AG20443 (cell line): ENCODE measurements around the gene FAT1.
"Not testable (repeated sequence)": the region's sequence is repeated elsewhere in the genome, so short reads cannot be mapped to it uniquely, and the experiment has no call there.

Experiments
- DNase-seq: peaks from one replicate; pipeline ENCODE4 v3.0.0; 2012; ENCODE audit warnings: low spot score, mixed read lengths

FAT1 gene

DNA sequence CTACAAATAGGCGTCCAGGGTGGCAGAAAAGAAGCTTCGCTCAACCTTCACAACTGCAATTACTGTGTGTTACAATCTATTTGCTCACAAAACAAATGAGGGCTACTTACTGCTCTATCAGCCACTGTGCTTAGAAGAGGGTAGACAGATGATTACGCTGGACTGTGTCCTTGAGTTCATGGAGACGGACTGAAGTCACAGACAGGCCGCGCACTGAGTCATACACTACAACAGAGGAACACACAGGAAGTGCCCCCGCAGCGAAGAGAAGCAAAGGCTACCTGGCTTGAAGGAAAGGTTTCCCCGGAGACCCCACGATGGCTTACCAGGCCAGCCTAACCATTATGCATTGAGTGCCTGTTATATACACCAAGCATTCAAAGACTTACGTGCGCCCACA is 25.6 kb downstream of the FAT1 start:
- DNase-seq = no peak

DNA sequence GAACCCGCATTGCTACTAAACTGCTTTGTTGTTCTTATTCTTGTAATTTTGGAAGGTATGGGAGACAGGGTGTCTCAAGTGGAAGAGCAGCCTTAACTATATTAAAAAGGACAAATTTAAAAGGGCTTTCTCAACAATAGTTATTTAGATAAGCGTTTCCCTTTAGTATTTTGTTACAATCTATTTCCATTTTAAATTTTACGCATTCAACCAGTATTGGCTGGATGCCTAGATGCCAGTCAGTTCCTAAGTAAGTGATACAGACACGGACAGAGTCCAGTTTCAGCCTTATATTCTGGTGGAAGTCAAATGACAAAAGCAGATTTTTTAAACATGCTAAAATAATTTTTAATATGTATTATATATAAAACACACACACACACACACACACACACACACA is 28.3 kb downstream of the FAT1 start:
- no peak for DNase-seq

DNA sequence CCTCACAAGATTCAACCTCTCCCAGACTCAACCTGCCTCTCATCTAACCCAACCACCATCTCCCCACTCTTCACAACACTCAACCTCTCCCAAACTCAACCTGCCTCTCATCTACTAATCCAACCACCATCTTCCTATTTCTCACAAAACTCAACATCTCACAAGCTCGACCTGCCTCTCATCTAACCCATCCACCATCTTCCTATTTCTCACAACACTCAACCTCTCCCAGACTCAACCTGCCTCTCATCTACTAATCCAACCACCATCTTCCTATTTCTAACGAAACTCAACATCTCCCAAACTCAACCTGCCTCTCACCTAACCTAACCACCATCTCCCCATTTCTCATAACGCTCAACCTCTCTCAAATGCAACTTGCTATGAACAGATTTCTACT is 29.8 kb downstream of the FAT1 start:
- no peak for DNase-seq

DNA sequence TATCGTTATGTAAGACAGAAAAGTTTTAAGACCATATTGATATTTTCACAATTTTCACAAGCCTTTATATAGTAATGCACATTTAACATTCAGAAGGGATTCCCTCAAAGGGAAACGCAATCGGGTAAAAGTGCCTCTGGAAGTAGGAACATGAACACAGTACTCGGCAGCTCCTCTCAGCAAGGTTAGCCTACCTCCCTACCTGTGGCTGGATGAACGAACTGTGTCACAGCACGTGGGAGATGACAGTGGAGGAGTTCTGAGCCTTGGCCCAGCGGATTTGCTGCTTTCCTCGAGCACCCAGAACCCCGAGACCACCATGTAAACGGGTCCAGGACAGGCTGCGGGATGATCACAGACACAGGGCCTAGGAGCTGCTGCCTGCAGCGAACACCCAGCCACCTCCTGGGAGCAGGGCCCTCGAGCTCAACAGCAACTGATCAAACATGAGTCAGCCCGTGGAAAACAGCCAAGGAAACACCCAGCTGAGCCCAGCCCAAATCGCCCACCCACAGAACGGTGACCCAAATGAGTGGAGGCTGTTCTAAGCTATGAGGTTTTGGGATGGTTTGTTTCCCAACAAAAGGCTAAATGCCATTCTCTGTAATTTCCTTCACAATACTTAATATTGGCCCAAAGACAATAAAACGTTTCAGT is 30.4 kb downstream of the FAT1 start:
- DNase-seq = peak; percentile 90

DNA sequence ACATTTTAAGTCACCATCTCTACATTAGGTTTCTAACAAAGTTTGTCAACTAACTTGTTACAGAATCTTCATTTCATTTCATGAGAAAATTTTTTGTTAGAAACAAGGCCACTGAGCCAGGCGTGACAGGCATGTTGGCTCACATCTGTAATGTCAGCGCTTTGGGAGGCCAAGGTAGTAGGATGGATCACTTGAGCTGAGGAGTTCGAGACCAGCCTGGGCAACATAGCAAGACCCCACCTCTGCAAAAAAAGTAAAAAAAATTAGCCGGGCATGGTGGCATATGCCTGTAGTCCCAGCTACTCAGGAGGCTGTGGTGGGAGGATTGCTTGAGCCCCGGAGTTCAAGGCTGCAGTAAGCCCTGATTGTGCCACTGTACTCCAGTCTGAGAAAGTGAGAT is 32.3 kb downstream of the FAT1 start:
- DNase-seq = no peak

DNA sequence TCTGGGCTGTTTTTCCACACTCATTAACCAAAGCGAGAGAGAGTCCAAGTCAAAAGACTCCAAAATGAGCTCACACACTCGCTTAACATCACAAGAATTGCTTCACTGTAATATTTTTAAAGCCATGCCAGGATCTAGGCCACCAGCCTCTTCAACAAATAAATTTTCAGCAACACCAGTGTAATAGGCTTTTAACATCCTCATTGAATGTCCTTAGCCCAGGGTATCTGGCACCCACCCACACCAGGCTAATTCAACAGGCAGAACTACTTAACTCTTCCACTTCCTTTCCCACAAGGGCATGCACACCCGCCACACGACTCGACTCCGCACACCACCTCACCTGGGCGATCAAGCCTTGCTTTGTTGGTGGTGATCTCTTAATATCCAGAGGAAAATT is 34.2 kb downstream of the FAT1 start:
- DNase-seq = no peak

DNA sequence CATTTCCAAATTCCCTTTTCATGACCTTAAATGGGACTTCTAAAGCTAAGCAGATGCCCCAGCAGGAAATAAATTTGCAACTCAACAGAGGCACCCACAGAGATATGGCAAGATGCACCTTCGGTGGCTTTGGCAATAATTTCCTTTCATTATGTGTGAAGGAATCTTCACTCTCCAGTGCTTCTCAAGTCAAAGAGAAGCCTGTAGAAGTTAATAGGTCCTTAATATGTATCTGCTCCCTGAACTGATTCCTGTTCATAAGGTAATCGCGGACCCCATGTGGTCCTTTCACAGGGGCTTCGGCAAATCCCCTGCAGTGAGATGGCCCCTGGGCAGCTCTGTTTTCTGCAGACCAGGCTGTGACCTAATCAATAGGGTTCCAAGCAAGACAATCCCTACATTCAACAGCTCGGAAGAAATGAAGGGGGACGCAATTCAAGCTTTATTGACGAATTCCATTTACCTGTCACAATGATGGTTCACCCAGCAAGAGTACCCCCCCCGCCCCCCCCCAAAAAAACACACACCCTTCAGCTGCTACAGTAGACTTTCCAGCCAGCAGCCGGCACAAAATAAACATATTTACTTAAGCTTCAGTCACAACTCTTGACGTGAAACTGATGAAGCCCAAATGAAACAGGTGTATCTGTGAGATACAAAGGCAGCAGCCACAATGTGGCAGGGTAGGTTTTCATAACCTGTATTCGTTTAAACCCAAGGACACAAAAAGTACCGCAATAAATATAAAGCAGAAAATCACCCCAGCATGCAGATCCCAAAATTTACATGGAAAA is 35.3 kb downstream of the FAT1 start:
- no peak for DNase-seq

DNA sequence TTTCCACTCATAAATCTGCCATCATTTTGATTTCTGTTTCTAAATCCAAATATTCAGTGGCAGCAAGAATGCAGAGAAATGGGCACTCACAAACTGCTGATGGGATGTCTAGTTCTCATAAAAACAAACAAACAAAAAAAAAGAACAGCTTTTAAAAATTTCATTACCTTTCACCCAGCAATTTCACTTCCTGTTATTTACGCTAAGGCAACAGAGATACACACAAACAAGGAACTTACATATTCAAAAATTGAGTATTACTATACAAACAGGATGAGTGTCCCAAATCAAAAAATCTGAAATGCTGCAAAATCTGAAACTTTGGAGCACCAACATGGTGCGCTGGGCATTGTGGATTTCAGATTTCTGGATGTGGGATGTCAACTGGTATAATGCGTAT is 36.4 kb downstream of the FAT1 start:
- DNase-seq = no peak

DNA sequence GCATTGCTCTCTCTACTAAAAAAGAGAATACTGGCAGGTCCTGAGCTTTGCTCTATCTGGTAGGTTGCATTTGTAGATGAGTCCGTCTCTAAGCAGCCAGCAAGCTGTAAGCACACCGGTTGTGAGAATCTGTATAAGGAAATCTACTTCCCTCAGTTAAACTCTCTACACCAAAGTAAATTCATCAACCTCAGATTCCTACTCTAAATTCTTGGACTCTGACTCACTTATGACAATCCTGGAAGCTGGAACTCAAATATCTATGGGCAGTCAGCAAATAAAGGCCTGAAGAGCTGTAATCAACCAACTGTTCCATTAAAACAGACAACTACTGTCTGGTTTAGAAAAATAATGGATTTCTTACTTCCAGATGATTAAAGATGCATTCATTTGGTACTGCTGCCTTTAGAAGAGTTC is 37.9 kb downstream of the FAT1 start:
- DNase-seq = peak; percentile 63

DNA sequence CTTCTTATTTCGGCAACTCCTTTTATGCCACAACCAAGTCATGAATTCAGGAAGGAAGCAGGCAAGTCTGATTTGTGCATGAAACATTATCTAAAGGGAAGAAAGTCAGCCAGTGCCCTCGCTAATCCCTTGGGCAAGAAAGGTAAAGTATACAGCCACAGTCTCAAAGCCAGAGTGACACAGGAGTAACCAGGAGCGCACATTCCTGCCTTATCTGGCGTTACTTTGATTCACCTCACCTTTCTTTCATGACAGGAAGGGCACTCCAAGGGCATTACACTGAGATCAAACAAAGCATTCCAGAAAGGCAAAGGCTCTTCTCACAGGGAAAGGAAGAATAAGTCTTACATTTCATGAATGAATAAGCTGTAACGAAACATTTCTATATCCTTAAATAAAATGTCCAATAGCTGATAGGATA is 38.8 kb downstream of the FAT1 start:
- no peak for DNase-seq

DNA sequence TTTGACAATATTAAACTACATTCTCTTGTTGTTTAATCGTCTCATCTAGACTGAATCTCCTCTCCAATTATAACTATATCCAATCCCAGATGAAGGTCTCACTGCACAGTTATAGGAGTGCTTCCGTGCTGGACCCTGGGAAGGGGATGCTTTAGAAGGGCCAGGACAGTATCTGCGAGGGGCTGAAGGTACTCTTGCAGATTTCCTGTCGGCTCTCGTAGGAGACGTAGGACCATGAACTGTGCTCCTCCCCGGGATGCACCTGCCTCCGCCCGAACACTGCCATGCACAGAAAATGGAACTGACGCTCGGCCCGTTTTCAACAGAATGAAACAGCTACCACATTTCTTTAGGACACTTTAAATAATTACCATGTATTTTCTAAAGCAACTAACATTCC is 39.4 kb downstream of the FAT1 start:
- no peak for DNase-seq

DNA sequence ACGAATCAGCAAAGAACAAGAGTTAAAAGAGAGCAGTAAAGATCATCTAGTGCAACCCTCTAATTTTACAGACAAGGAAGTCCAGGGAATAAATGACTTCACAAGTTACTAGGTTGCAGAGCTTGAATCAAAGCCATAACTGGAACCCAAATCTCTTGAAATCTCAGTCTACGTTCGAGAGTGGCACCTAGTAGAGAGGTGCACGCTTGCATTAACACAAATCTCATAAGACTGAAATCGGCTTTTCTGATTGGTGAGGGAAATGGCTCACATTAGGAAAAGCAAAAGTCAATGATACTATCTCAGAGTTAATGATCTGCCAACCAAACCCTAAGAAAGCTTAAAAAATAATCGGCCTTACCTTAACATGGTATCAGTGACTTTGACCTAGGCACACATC is 43.0 kb downstream of the FAT1 start:
- no peak for DNase-seq

DNA sequence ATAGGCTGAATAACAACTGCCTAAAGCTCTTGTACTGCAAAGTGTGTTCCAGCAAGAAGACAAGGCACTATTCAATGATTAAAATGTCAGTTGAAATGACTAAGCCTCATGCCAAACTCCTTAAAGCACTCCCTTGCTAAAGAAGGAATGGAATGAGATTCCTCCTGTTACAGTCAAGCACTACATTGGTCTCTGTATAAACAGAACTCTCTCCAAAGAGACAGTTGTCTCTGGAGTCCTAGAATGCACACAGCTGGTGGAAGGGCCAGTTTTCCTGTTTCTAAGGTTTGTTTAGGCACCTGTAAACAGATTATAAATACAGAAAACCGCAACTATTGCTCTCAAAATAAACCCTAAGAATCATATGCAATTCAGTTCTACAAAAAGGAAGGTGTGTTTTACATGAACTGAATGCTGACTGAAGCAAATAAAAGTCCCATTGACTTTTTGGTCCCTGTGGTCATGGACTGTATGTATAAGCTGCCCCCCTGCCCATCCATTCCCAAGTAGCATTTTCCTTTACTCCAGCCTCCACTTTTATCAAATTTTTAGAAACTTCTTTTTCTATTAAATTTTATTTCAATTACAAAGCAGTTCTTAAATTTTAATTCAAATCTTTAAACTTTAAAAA is 47.0 kb downstream of the FAT1 start:
- peak; percentile 67 for DNase-seq

DNA sequence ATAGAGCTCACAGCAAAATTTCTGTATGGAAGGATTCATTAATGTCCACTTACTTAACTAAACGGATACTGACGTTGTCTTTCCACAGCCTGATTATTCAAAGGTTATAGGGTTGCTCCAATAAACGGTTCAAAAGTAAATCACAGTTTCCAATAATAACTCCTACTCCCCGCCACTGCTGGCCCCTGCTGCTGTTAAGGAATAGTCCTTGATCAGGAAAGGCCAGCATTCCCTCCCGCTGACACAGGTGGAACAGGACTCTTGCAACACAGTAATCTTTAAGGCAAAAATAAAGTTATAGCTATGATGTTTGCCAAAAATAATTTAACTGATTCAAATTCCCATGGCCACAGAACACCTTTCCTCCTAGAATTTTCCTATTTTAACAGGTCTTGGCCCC is 53.9 kb downstream of the FAT1 start:
- DNase-seq = no peak

DNA sequence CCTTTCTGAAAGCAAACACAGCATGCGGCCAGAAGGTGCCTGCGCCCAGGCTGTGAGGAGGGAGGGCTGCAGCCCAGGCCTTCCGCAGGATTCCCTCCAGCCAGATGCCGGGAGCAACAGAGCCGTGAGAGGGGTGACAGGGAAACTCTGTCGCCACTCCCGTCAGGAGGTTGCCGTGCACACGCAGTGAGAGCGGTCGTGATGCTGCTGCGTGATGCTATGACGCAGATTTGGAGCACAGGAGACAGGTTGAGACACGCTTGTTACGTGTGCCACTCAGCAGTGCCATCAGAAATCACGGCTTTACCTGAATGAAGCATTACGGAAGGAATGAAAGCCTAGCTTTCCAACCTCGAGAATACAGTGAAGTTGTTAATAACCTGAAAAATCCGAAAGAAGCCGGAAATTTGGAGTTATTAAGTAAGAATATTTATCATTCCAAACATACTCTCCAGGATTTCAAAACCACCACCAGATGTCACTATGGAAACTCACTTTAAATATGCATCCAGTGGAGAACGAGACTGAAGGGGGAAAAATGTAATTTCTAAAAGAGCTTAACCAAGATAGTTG is 54.4 kb downstream of the FAT1 start:
- peak; percentile 60 for DNase-seq

DNA sequence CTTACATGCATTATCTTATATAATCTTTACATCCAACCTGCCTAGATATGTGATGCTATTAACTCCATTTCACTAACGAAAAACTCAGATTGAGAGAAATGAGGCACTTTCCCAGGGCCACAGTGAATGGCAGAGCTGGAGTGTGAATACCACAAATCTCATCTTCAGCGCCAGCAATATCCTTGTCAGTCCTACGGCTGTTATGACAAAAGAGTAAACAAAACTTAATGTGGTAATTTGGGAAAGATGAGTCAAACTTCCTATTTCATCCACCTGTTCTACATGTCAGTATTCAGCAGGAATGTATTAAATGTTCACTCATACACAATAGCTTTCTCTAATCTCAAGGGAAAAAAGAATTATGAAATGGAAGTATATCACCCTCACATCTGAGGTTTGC is 56.9 kb downstream of the FAT1 start:
- DNase-seq = no peak

DNA sequence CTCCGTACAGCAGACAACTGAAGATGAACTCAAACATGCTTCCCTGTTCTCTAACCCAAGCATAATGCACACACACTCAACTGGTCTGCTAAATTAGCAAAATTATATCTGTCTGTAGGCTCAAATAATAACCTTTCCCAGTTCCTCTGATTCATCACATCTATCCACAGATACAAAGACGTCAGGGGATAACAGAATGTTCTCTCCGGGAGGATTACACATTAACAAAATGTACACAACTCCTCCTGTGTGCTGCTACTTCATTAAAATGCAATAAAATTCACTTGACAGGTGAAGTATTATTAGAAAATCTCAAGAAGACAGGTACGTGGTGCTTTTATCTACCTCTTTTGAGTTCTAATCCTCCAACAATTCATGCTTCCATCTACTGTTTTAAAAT is 57.4 kb downstream of the FAT1 start:
- DNase-seq = no peak

DNA sequence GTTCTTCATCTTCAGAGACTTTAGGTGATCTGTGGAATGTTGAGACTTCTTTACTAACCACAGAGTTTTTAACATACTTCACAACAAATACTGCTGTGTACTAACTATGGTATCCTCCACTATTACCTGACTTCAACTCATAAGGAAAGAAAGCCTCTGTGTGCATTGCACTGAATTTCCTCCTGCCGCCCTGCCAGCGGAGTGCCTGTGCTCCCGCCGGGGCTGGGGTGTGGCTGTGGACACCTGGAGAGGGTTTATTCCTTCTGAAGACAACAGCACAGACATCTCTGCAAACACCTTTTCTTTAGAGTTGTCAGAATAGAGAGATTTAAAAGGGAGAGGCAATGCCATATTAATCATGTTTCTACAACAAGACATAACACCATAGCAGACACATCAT is 63.3 kb downstream of the FAT1 start:
- DNase-seq = no peak

DNA sequence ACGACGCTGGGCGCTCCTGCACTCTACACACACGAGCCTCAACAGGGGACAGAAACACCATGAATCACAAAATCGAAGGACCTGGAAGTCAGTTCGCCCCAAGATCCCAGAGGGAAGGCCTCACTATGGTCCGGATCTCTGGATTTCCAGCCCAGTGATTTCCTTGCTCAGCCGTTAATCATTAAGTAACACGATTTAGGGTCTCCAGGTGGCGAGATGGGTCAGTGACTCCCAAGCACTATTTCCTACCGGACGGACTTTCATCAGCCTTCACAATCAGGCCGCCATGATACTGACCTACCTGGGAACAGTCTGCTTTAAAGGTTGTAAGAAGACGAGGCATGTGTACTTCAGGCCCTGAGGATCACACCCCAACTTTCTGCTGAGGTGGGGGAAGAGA is 63.7 kb downstream of the FAT1 start:
- no peak for DNase-seq

DNA sequence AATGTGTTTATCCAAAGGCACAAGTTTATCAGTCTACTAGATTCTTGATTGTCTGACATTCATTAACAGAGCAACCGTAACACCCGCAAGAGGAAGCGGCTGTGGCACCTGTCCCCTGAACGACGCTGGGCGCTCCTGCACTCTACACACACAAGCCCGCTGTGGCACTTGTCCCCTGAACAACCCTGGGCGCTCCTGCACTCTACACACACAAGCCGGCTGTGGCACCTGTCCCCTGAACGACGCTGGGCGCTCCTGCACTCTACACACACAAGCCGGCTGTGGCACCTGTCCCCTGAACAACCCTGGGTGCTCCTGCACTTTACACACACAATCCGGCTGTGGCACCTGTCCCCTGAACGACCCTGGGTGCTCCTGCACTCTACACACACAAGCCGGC is 64.2 kb downstream of the FAT1 start:
- DNase-seq = not testable (repeated sequence)

DNA sequence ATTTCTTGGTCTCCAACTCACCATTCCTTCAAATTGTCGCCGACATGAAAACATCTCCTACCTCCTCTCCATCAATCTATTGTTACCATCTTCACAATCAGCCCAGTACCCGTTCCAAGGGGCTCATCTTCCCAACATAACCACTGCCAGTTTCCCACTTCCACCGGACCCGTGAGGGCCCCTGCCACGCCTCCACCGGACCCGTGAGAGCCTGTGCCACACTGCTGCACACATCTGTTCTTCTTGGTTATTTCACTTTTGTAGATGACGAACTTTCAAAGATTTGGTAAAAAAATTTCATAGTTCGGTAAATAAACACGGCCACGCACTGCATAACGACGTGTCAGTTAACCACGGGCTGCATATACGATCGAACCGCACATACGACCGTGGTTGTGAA is 65.0 kb downstream of the FAT1 start:
- DNase-seq = no peak

DNA sequence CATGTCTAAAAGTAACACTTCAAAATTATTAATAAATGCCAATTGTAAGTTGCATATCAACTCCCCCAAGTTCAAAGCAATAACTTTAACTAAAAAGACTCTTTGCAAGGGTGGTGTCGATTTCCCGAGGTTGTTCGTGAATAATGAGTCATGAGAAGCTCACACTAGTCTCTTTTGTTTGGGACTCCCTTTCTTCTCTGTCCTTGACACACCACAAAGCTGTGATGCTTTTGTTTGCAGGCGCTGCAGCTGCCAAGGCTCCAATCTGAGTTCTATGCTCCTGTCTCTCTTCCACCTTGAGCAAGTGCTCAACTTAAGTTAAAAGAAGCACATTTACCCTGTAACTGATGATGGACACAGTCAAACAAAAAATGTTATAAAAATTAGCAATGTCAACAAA is 65.9 kb downstream of the FAT1 start:
- no peak for DNase-seq

DNA sequence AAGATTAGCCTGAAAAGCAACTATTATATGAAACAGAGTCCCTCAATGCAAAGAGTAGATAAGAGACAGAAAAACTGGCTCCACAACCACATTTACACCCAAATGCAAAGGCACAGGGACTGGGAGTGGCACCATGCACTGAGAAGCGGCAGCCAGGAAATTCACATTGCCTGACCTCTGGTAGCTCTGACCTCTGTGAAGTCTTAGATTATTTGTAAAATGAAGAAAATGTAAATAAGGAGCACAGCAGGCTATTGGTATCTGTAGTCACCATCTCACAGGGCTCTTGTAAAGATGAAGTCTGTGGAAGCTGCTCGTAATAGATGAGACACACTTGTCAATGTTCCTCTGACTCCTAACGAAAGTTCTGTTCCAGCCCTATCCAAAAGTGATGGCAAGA is 69.7 kb downstream of the FAT1 start:
- no peak for DNase-seq
